Measurements from ENCODE around the gene INSRR.
A peak's percentile ranks its signal among the peaks of the same experiment; 100 is the strongest.

INSRR gene

GRCh38 chr1:156832434-156832833, 26.5 kb downstream of the INSRR start:
- DNase-seq (ENCODE audit: insufficient read length, low spot score) (no peak), FAIRE-seq (no peak)
- TF ChIP-seq POLR2A (IDR thresholded peaks at IDR 0.05; ENCODE audit: low read depth, low read length): no peak

- FAIRE-seq: no peak
- no peak for TF ChIP-seq POLR2A (IDR thresholded peaks at IDR 0.05; ENCODE audit: low read depth, low read length)
- no peak for DNase-seq (ENCODE audit: insufficient read length, low spot score)
Observed at GRCh38 chr1:156828400-156829124, 30.4 kb downstream of the INSRR start.

GRCh38 chr1:156826630-156827029, 32.3 kb downstream of the INSRR start:
- DNase-seq (ENCODE audit: insufficient read length, low spot score) (no peak), FAIRE-seq (no peak)
- no peak for TF ChIP-seq POLR2A (IDR thresholded peaks at IDR 0.05; ENCODE audit: low read depth, low read length)

- TF ChIP-seq POLR2A (IDR thresholded peaks at IDR 0.05; ENCODE audit: low read depth, low read length): no peak
- DNase-seq (ENCODE audit: insufficient read length, low spot score) (no peak), FAIRE-seq (no peak)
Observed at GRCh38 chr1:156823210-156823790, 35.6 kb downstream of the INSRR start.

GRCh38 chr1:156822680-156823079, 36.2 kb downstream of the INSRR start:
- FAIRE-seq (no peak), DNase-seq (ENCODE audit: insufficient read length, low spot score) (no peak)
- no peak for TF ChIP-seq POLR2A (IDR thresholded peaks at IDR 0.05; ENCODE audit: low read depth, low read length)

- DNase-seq (ENCODE audit: insufficient read length, low spot score): no peak
- FAIRE-seq: no peak
- TF ChIP-seq POLR2A (IDR thresholded peaks at IDR 0.05; ENCODE audit: low read depth, low read length): no peak
Observed at GRCh38 chr1:156821801-156822200, 37.1 kb downstream of the INSRR start.

- DNase-seq (ENCODE audit: insufficient read length, low spot score) (no peak), FAIRE-seq (no peak)
- TF ChIP-seq POLR2A (IDR thresholded peaks at IDR 0.05; ENCODE audit: low read depth, low read length): no peak
Observed at GRCh38 chr1:156816561-156817328, 42.2 kb downstream of the INSRR start, which contains the start of gene SH2D2A. TSS of gene SH2D2A (minus strand) at chr1:156816848. CDS start at chr1:156816708, 140 bp downstream.

- TF ChIP-seq POLR2A (IDR thresholded peaks at IDR 0.05; ENCODE audit: low read depth, low read length): no peak
- DNase-seq (ENCODE audit: insufficient read length, low spot score): no peak
- no peak for FAIRE-seq
Observed at GRCh38 chr1:156815961-156816422, 42.9 kb downstream of the INSRR start.

- no peak for TF ChIP-seq POLR2A (IDR thresholded peaks at IDR 0.05; ENCODE audit: low read depth, low read length)
- FAIRE-seq (peak; percentile 48), DNase-seq (ENCODE audit: insufficient read length, low spot score) (peak; percentile 91)
Observed at GRCh38 chr1:156815307-156815826, 43.5 kb downstream of the INSRR start.

GRCh38 chr1:156814571-156815260, 44.2 kb downstream of the INSRR start:
- no peak for TF ChIP-seq POLR2A (IDR thresholded peaks at IDR 0.05; ENCODE audit: low read depth, low read length)
- no peak for FAIRE-seq

GRCh38 chr1:156813750-156814570, 45.0 kb downstream of the INSRR start:
- DNase-seq (ENCODE audit: insufficient read length, low spot score) (no peak), FAIRE-seq (no peak)
- no peak for TF ChIP-seq POLR2A (IDR thresholded peaks at IDR 0.05; ENCODE audit: low read depth, low read length)

More at GRCh38 chr1:156814571-156815260, 44.2 kb downstream of the INSRR start:
- DNase-seq (ENCODE audit: insufficient read length, low spot score): peak; percentile 63

- DNase-seq (ENCODE audit: insufficient read length, low spot score): no peak
Observed at GRCh38 chr1:156813298-156813697, 45.6 kb downstream of the INSRR start.

More at GRCh38 chr1:156813298-156813697, 45.6 kb downstream of the INSRR start:
- FAIRE-seq: no peak
- no peak for TF ChIP-seq POLR2A (IDR thresholded peaks at IDR 0.05; ENCODE audit: low read depth, low read length)
